ENCODE results near the gene GALNT10.

Gene GALNT10

GRCh38 chr5:154451957-154452356 is 261.4 kb downstream of the GALNT10 start:
- no peak for DNase-seq

GRCh38 chr5:154455585-154455984 is 265.1 kb downstream of the GALNT10 start:
- no peak for DNase-seq

GRCh38 chr5:154456540-154456939 is 266.0 kb downstream of the GALNT10 start:
- DNase-seq, result no peak

GRCh38 chr5:154459015-154459414 is 268.5 kb downstream of the GALNT10 start:
- DNase-seq, result no peak

GRCh38 chr5:154460172-154460571 is 269.6 kb downstream of the GALNT10 start:
- DNase-seq, result no peak

GRCh38 chr5:154461531-154461930 is 271.0 kb downstream of the GALNT10 start:
- DNase-seq, result no peak

- DNase-seq, result no peak
Observed at GRCh38 chr5:154464438-154464837, 273.9 kb downstream of the GALNT10 start.

- no peak for DNase-seq
Observed at GRCh38 chr5:154465169-154465568, 274.6 kb downstream of the GALNT10 start.

- DNase-seq, result no peak
Observed at GRCh38 chr5:154466147-154466546, 275.6 kb downstream of the GALNT10 start.

- DNase-seq, result no peak
Observed at GRCh38 chr5:154466671-154467070, 276.1 kb downstream of the GALNT10 start.

GRCh38 chr5:154467655-154468354 is 277.3 kb downstream of the GALNT10 start:
- peak; percentile 81 for DNase-seq

GRCh38 chr5:154470137-154470536 is 279.6 kb downstream of the GALNT10 start:
- DNase-seq, result no peak
